ENCODE data around the gene ACVRL1.

ACVRL1 gene

GRCh38 chr12:51898506-51898905 is 8.8 kb upstream of the ACVRL1 start:
- no peak for FAIRE-seq
- DNase-seq (ENCODE audit: low spot score), result no peak

- FAIRE-seq (no peak), DNase-seq (ENCODE audit: low spot score) (no peak)
Measured at GRCh38 chr12:51898937-51899336, 8.4 kb upstream of the ACVRL1 start.

GRCh38 chr12:51900323-51900889 is 6.9 kb upstream of the ACVRL1 start:
- FAIRE-seq, result no peak
- DNase-seq (ENCODE audit: low spot score), result no peak

- no peak for FAIRE-seq
- no peak for DNase-seq (ENCODE audit: low spot score)
Measured at GRCh38 chr12:51901121-51901817, 6.0 kb upstream of the ACVRL1 start.

- DNase-seq (ENCODE audit: low spot score), result no peak
- no peak for FAIRE-seq
Measured at GRCh38 chr12:51901881-51902280, 5.4 kb upstream of the ACVRL1 start.

GRCh38 chr12:51904951-51905470 is 2.3 kb upstream of the ACVRL1 start:
- no peak for DNase-seq (ENCODE audit: low spot score)

GRCh38 chr12:51905471-51906429 is 1.6 kb upstream of the ACVRL1 start:
- FAIRE-seq, result no peak
- no peak for DNase-seq (ENCODE audit: low spot score)

More at GRCh38 chr12:51904951-51905470, 2.3 kb upstream of the ACVRL1 start:
- no peak for FAIRE-seq

GRCh38 chr12:51906430-51907082 is 748 bp upstream of the ACVRL1 start:
- FAIRE-seq, result no peak
- DNase-seq (ENCODE audit: low spot score), result no peak

- no peak for FAIRE-seq
- no peak for DNase-seq (ENCODE audit: low spot score)
Measured at GRCh38 chr12:51907856-51908425, 637 bp downstream of the ACVRL1 start.

GRCh38 chr12:51908876-51909592 is 1.7 kb downstream of the ACVRL1 start:
- DNase-seq (ENCODE audit: low spot score), result no peak
- no peak for FAIRE-seq

- DNase-seq (ENCODE audit: low spot score), result no peak
- no peak for FAIRE-seq
Measured at GRCh38 chr12:51910168-51910567, 2.9 kb downstream of the ACVRL1 start.

GRCh38 chr12:51910691-51911090 is 3.4 kb downstream of the ACVRL1 start:
- DNase-seq (ENCODE audit: low spot score) (no peak), FAIRE-seq (no peak)

GRCh38 chr12:51911307-51911706 is 4.0 kb downstream of the ACVRL1 start:
- no peak for FAIRE-seq

GRCh38 chr12:51911788-51912711 is 4.7 kb downstream of the ACVRL1 start:
- DNase-seq (ENCODE audit: low spot score) (no peak), FAIRE-seq (no peak)

More at GRCh38 chr12:51911307-51911706, 4.0 kb downstream of the ACVRL1 start:
- DNase-seq (ENCODE audit: low spot score), result no peak

GRCh38 chr12:51913071-51914033 is 6.0 kb downstream of the ACVRL1 start:
- FAIRE-seq (no peak), DNase-seq (ENCODE audit: low spot score) (no peak)

- no peak for FAIRE-seq
- DNase-seq (ENCODE audit: low spot score), result no peak
Measured at GRCh38 chr12:51914034-51914923, 7.0 kb downstream of the ACVRL1 start.

- no peak for DNase-seq (ENCODE audit: low spot score)
- no peak for FAIRE-seq
Measured at GRCh38 chr12:51915003-51915625, 7.8 kb downstream of the ACVRL1 start.
